ENCODE measurements around the gene TSPAN7.

Gene TSPAN7

GRCh38 chrX:38643903-38644302 lies 82.6 kb downstream of the TSPAN7 start:
- H3K4me3 ChIP-seq (ENCODE audit: control insufficient read depth, low read depth, low read length) = no peak overlapping the region
- TF ChIP-seq CTCF (IDR thresholded peaks at IDR 0.05; ENCODE audit: control insufficient read depth, insufficient read depth, low read depth, low read length, missing control alignments) = no peak

GRCh38 chrX:38646129-38646528 lies 84.8 kb downstream of the TSPAN7 start:
- no peak for TF ChIP-seq CTCF (IDR thresholded peaks at IDR 0.05; ENCODE audit: control insufficient read depth, insufficient read depth, low read depth, low read length, missing control alignments)
- no peak for DNase-seq (ENCODE audit: low read depth)
- H3K4me3 ChIP-seq (ENCODE audit: control insufficient read depth, low read depth, low read length) = no peak overlapping the region

More at GRCh38 chrX:38643903-38644302, 82.6 kb downstream of the TSPAN7 start:
- DNase-seq (ENCODE audit: low read depth) = no peak

- TF ChIP-seq CTCF (IDR thresholded peaks at IDR 0.05; ENCODE audit: control insufficient read depth, insufficient read depth, low read depth, low read length, missing control alignments) = no peak
- no peak for DNase-seq (ENCODE audit: low read depth)
- no peak overlapping the region for H3K4me3 ChIP-seq (ENCODE audit: control insufficient read depth, low read depth, low read length)
These were observed 87.9 kb downstream of the TSPAN7 start for GRCh38 chrX:38649221-38649620.

- DNase-seq (ENCODE audit: low read depth) = no peak
- no peak for TF ChIP-seq CTCF (IDR thresholded peaks at IDR 0.05; ENCODE audit: control insufficient read depth, insufficient read depth, low read depth, low read length, missing control alignments)
These were observed 88.6 kb downstream of the TSPAN7 start for GRCh38 chrX:38649674-38650647.

GRCh38 chrX:38651625-38652601 lies 90.6 kb downstream of the TSPAN7 start:
- no peak for DNase-seq (ENCODE audit: low read depth)
- TF ChIP-seq CTCF (IDR thresholded peaks at IDR 0.05; ENCODE audit: control insufficient read depth, insufficient read depth, low read depth, low read length, missing control alignments) = no peak
- no peak overlapping the region for H3K4me3 ChIP-seq (ENCODE audit: control insufficient read depth, low read depth, low read length)

More at GRCh38 chrX:38649674-38650647, 88.6 kb downstream of the TSPAN7 start:
- no peak overlapping the region for H3K4me3 ChIP-seq (ENCODE audit: control insufficient read depth, low read depth, low read length)

- no peak overlapping the region for H3K4me3 ChIP-seq (ENCODE audit: control insufficient read depth, low read depth, low read length)
- DNase-seq (ENCODE audit: low read depth) = no peak
- TF ChIP-seq CTCF (IDR thresholded peaks at IDR 0.05; ENCODE audit: control insufficient read depth, insufficient read depth, low read depth, low read length, missing control alignments) = peak; percentile 28
These were observed 91.6 kb downstream of the TSPAN7 start for GRCh38 chrX:38652934-38653442.

Measured in AG09309 (cell line).